Lower leg skin (tissue), 3 donors: Measurements from ENCODE around the gene AGRN.

Experiments used
- POLR2A ChIP-seq, 2 donors: fragments of 450-650 bp; IDR thresholded peaks; one replicate each; pipeline ENCODE4 v1.6.1; 2016 to 2017; ENCODE audit warnings: antibody characterized with exemption in 2 of 2, mild to moderate bottlenecking in 1 of 2, moderate library complexity in 1 of 2
- TF ChIP-seq, protein P1 (sequence below), 3 donors: fragments of 450-650 bp; IDR thresholded peaks; one replicate each; pipeline ENCODE4 v1.5.1; 2016; ENCODE audit warnings: antibody characterized with exemption in 3 of 3, mild to moderate bottlenecking in 3 of 3, moderate library complexity in 2 of 3

DNA sequence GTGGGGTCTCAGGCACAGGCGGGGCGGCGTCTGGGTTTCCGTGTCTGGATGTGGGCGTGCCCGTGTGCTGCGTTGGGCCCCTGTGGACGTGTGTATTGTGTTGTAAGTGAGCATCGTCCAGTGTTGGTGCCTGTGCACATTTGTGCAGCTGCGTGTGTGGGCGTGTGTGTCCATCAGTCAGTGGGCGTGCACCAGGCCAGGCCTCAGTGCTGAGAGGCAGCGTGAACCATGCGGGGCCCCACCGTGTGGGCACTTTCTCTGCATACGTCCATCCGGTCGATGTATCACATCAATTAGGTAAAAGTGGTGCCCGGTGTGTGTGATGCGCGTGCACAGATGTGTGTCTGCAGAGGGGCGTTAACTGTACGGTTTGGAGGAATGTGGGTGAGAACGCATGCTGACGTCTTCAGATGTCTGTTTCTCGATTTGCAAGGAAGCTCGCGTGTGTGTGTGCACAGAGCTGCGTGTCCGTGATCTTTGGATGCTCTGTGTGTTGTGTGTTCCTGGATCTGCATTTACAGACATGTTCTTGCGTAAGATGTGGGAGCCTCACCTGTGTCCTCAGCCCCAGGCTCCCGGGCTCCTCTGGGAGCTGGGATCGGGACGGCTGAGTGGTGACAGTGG, 24.6 kb downstream of the AGRN start:
- TF ChIP-seq, protein P1, sequence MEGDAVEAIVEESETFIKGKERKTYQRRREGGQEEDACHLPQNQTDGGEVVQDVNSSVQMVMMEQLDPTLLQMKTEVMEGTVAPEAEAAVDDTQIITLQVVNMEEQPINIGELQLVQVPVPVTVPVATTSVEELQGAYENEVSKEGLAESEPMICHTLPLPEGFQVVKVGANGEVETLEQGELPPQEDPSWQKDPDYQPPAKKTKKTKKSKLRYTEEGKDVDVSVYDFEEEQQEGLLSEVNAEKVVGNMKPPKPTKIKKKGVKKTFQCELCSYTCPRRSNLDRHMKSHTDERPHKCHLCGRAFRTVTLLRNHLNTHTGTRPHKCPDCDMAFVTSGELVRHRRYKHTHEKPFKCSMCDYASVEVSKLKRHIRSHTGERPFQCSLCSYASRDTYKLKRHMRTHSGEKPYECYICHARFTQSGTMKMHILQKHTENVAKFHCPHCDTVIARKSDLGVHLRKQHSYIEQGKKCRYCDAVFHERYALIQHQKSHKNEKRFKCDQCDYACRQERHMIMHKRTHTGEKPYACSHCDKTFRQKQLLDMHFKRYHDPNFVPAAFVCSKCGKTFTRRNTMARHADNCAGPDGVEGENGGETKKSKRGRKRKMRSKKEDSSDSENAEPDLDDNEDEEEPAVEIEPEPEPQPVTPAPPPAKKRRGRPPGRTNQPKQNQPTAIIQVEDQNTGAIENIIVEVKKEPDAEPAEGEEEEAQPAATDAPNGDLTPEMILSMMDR (IDR thresholded peaks at IDR 0.05), result no peak
- TF ChIP-seq POLR2A (IDR thresholded peaks at IDR 0.05), result no peak
